HepG2 (cell line): Measurements from ENCODE around the gene SNX15. TPM values are rescaled to one million over a fixed set of nuclear protein-coding genes. Genes with fewer than 3 reads are reported as not detected.

Experiments
- CENPT ChIP-seq: sonication (generic); formaldehyde crosslinking; IDR thresholded peaks from 2 replicates; pipeline ENCODE4 v1.8.0; 2022; ENCODE audit warnings: low read depth, mild to moderate bottlenecking, moderate library complexity, missing genetic modification reagents
- EEA1 ChIP-seq: sonication (generic); formaldehyde crosslinking; IDR thresholded peaks from 2 replicates; pipeline ENCODE4 v1.5.1; 2020; ENCODE audit warnings: mild to moderate bottlenecking, missing genetic modification reagents, borderline replicate concordance
- ELF1 ChIP-seq: sonication (generic); formaldehyde crosslinking; IDR thresholded peaks from 2 replicates; pipeline ENCODE4 v1.4.0; 2020; ENCODE audit warnings: missing genetic modification reagents
- EP300 ChIP-seq, 3 experiments: sonication (generic) in 1 of 3; formaldehyde crosslinking in 1 of 3; IDR thresholded peaks; 2 replicates each; pipeline versions ENCODE4 v1.5.1 to v1.6.1; 2011 to 2020; ENCODE audit warnings: low read depth in 2 of 3, low read length in 2 of 3, borderline replicate concordance in 1 of 3, improper control_type of control experiment in 1 of 3, mild to moderate bottlenecking in 1 of 3, missing genetic modification reagents in 1 of 3, moderate library complexity in 1 of 3
- GRHL1 ChIP-seq: sonication (generic); formaldehyde crosslinking; conservative IDR thresholded peaks from 2 replicates; pipeline ENCODE4 v1.8.0; 2022; ENCODE audit warnings: missing genetic modification reagents
- JUN ChIP-seq: sonication (generic); formaldehyde crosslinking; IDR thresholded peaks from 2 replicates; pipeline ENCODE4 v1.4.0; 2020; ENCODE audit warnings: mild to moderate bottlenecking, missing genetic modification reagents
- SKIL ChIP-seq: sonication (generic); formaldehyde crosslinking; IDR thresholded peaks from 2 replicates; pipeline ENCODE4 v1.8.0; 2022; ENCODE audit warnings: missing genetic modification reagents, mild to moderate bottlenecking, moderate library complexity, borderline replicate concordance
- ZFP36 ChIP-seq: fragments of 150-350 bp; IDR thresholded peaks from 2 replicates; pipeline ENCODE4 v1.6.1; 2018; ENCODE audit warnings: borderline replicate concordance, low read length, low read depth; ENCODE audit not compliant: partially characterized antibody
- ZNF333 ChIP-seq: sonication (generic); formaldehyde crosslinking; IDR thresholded peaks from 2 replicates; pipeline ENCODE4 v1.4.0; 2020; ENCODE audit warnings: mild to moderate bottlenecking, missing genetic modification reagents, borderline replicate concordance
- ZNF33B ChIP-seq: sonication (generic); formaldehyde crosslinking; IDR thresholded peaks from 2 replicates; pipeline ENCODE4 v1.5.1; 2020; ENCODE audit warnings: mild to moderate bottlenecking, missing genetic modification reagents
- ZNF343 ChIP-seq: sonication (generic); formaldehyde crosslinking; IDR thresholded peaks from 2 replicates; pipeline ENCODE4 v1.4.0; 2020; ENCODE audit warnings: mild to moderate bottlenecking, missing genetic modification reagents
- ZNF430 ChIP-seq: sonication (generic); formaldehyde crosslinking; IDR thresholded peaks from 2 replicates; pipeline ENCODE4 v1.9.0; 2021; ENCODE audit warnings: mild to moderate bottlenecking, missing genetic modification reagents
- ZNF607 ChIP-seq: sonication (generic); formaldehyde crosslinking; IDR thresholded peaks from 2 replicates; pipeline ENCODE4 v1.5.1; 2020; ENCODE audit warnings: missing genetic modification reagents, mild to moderate bottlenecking, borderline replicate concordance
- ZNF780A ChIP-seq: sonication (generic); formaldehyde crosslinking; IDR thresholded peaks from 2 replicates; pipeline ENCODE4 v1.8.0; 2022; ENCODE audit warnings: mild to moderate bottlenecking, missing genetic modification reagents, moderate library complexity
- ZNF792 ChIP-seq: IDR thresholded peaks from 2 replicates; pipeline ENCODE4 v1.6.1; 2016
- polyA plus RNA-seq, 8 experiments: library from polyadenylated mRNA; depleted of rRNA in 3 of 8; stranded (reverse) in 7 of 8; unstranded in 1 of 8; fragments of >200 nt; fragmentation: Illumina TruSeq in 4 of 8; extraction: Trizol in 4 of 8; gene quantifications; 2 replicates each; pipeline versions ENCODE4 v1.2.1 to v1.2.3, GENCODE V29; 2011 to 2016; ENCODE audit warnings: low read depth in 4 of 8, missing spikeins in 1 of 8, mixed read lengths in 1 of 8; ENCODE audit not compliant: insufficient read depth in 1 of 8
- total RNA-seq, 5 experiments: library from RNA; depleted of rRNA; stranded (reverse); fragments of >200 nt; fragmentation: Illumina TruSeq; extraction: Trizol; gene quantifications; 2 replicates each; pipeline ENCODE4 v1.2.3, GENCODE V29; 2016; ENCODE audit warnings: low read depth in 1 of 5
- TF ChIP-seq, protein P1 (sequence below): fragments of 450-650 bp; IDR thresholded peaks from 2 replicates; pipeline ENCODE4 v1.6.1; 2016
- TF ChIP-seq, protein P2 (sequence below): sonication (generic); formaldehyde crosslinking; IDR thresholded peaks from 2 replicates; pipeline ENCODE4 v1.5.1; 2020; ENCODE audit warnings: mild to moderate bottlenecking, missing genetic modification reagents, moderate library complexity

SNX15 gene
- total and polyA plus RNA-seq, 2 of the 13 experiments (the other 11 are each of a cell fraction or from before 2014, with no cell fraction given), result 19.1 to 22.6 TPM

DNA sequence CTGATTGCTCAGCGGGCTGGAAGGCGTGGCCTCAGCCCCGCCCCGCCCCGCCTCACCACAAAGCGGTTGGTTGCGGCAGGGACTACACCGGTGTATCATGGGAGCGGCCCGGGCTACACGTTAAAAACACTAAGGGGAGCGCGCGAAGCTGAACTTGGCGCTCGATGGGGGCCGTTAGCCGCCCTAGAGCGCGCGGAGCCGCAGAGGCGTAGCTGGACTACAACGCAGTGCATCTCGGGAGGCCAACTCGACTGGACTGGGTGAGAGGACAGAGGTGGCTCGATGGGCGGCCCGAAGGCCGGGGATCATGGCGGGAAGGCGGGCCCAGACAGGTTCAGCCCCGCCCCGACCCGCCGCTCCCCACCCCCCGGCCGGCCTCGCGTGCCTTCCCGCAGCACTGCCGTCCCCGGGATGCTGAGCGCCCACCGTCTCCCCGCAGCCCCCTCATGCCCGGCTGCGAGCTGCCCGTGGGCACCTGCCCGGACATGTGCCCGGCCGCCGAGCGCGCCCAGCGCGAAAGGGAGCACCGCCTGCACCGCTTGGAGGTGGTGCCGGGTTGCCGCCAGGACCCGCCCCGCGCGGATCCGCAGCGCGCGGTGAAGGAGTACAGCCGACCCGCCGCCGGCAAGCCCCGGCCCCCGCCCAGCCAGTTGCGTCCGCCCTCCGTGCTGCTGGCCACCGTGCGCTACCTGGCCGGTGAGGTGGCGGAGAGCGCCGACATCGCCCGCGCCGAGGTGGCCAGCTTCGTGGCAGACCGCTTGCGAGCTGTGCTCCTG, 13.8 kb downstream of the SNX15 start, which contains the start of gene SAC3D1 (continued):
- TF ChIP-seq EP300 (IDR thresholded peaks at IDR 0.05; ENCODE audit: low read depth in 2 of 2, low read length in 2 of 2) (no peak), EP300 (CRISPR knock-in tag; IDR thresholded peaks at IDR 0.05; ENCODE audit: borderline replicate concordance) (no peak), GRHL1 (CRISPR knock-in tag) (no peak), ZNF333 (no peak), ZNF343 (CRISPR knock-in tag) (0 out of 2 replicates have a peak, but pooled peaks have one; percentile 17), ZNF33B (CRISPR knock-in tag) (no peak), ZNF780A (CRISPR knock-in tag) (no peak), JUN (CRISPR knock-in tag) (0 out of 2 replicates have a peak, but pooled peaks have one; percentile 64), ZNF430 (CRISPR knock-in tag) (peak; percentile 38; the same call in 1 of the 2 replicates), SKIL (CRISPR knock-in tag) (peak; percentile 54; the same call in 1 of the 2 replicates), EEA1 (CRISPR knock-in tag) (peak; percentile 80; the same call in 1 of the 2 replicates), ZNF792 (CRISPR knock-in tag) (peak; percentile 28; the same call in 1 of the 2 replicates), ZNF607 (no peak), CENPT (no peak), ELF1 (CRISPR knock-in tag) (peak; percentile 45; the same call in 1 of the 2 replicates), ZFP36 (no peak)
- TF ChIP-seq, protein P1, sequence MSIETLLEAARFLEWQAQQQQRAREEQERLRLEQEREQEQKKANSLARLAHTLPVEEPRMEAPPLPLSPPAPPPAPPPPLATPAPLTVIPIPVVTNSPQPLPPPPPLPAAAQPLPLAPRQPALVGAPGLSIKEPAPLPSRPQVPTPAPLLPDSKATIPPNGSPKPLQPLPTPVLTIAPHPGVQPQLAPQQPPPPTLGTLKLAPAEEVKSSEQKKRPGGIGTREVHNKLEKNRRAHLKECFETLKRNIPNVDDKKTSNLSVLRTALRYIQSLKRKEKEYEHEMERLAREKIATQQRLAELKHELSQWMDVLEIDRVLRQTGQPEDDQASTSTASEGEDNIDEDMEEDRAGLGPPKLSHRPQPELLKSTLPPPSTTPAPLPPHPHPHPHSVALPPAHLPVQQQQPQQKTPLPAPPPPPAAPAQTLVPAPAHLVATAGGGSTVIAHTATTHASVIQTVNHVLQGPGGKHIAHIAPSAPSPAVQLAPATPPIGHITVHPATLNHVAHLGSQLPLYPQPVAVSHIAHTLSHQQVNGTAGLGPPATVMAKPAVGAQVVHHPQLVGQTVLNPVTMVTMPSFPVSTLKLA, result 0 out of 2 replicates have a peak, but pooled peaks have one; percentile 9
- TF ChIP-seq, protein P2, sequence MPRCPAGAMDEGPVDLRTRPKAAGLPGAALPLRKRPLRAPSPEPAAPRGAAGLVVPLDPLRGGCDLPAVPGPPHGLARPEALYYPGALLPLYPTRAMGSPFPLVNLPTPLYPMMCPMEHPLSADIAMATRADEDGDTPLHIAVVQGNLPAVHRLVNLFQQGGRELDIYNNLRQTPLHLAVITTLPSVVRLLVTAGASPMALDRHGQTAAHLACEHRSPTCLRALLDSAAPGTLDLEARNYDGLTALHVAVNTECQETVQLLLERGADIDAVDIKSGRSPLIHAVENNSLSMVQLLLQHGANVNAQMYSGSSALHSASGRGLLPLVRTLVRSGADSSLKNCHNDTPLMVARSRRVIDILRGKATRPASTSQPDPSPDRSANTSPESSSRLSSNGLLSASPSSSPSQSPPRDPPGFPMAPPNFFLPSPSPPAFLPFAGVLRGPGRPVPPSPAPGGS (CRISPR knock-in tag), result peak; percentile 68
